Progenitor cell of endocrine pancreas (in vitro differentiated cells): ENCODE results near the gene CSMD2. TPM values are rescaled to one million over a fixed set of nuclear protein-coding genes. Genes with fewer than 3 reads are reported as not detected.

ENCODE experiments used
- DNase-seq: peaks from one replicate; pipeline ENCODE4 v3.0.0; 2021; ENCODE audit warnings: low spot score; ENCODE audit not compliant: unreplicated experiment
- H3K27ac Mint-ChIP-seq: 2 replicates; pipeline ENCODE4 v1.8.0; 2021; ENCODE audit warnings: mild to moderate bottlenecking, moderate library complexity, mixed read lengths
- H3K27me3 Mint-ChIP-seq: 2 replicates; pipeline ENCODE4 v1.8.0; 2021; ENCODE audit warnings: mixed read lengths
- H3K36me3 Mint-ChIP-seq: 2 replicates; pipeline ENCODE4 v1.8.0; 2022; ENCODE audit warnings: mixed read lengths; ENCODE audit not compliant: insufficient read depth
- H3K4me1 Mint-ChIP-seq: 2 replicates; pipeline ENCODE4 v1.8.0; 2021; ENCODE audit warnings: low read depth, mixed read lengths
- H3K4me3 Mint-ChIP-seq: 2 replicates; pipeline ENCODE4 v1.8.0; 2021; ENCODE audit warnings: low read depth, mild to moderate bottlenecking, moderate library complexity, mixed read lengths
- H3K9me3 Mint-ChIP-seq: 2 replicates; pipeline ENCODE4 v1.8.0; 2021; ENCODE audit warnings: low read depth, mixed read lengths
- CTCF ChIP-seq: fragments of 200-600 bp; sonication (generic); IDR thresholded peaks from one replicate; pipeline ENCODE4 v1.5.0; 2021; ENCODE audit warnings: antibody characterized with exemption, mild to moderate bottlenecking; ENCODE audit not compliant: unreplicated experiment
- total RNA-seq: library from RNA; stranded (reverse); gene quantifications from 2 replicates; pipeline ENCODE4 v1.2.1, GENCODE V29; 2021

Gene CSMD2
- total RNA-seq, 1 donor from 2014 or later = 0.38 TPM

GRCh38 chr1:33616780-33617179 lies 548.2 kb downstream of the CSMD2 start:
- TF ChIP-seq CTCF = no peak
- Mint-ChIP-seq H3K36me3 (no peaks in the 10 kb centered on the region), H3K4me1 (no peaks in the 10 kb centered on the region), H3K27ac (no peak overlapping the region), H3K27me3 (peaks cover 66% of the 10 kb centered on the region), H3K9me3 (no peaks in the 10 kb centered on the region), H3K4me3 (no peak overlapping the region)
- DNase-seq = no peak

GRCh38 chr1:33615546-33615945 lies 549.5 kb downstream of the CSMD2 start:
- no peak for DNase-seq
- Mint-ChIP-seq H3K4me3 (no peak overlapping the region), H3K9me3 (no peaks in the 10 kb centered on the region), H3K27me3 (peaks cover 60% of the 10 kb centered on the region), H3K27ac (no peak overlapping the region), H3K36me3 (no peaks in the 10 kb centered on the region), H3K4me1 (no peaks in the 10 kb centered on the region)
- TF ChIP-seq CTCF = no peak

GRCh38 chr1:33610864-33611455 lies 554.1 kb downstream of the CSMD2 start:
- H3K27me3 Mint-ChIP-seq = peaks cover 31% of the 10 kb centered on the region
- no peak for TF ChIP-seq CTCF

GRCh38 chr1:33610391-33610790 lies 554.6 kb downstream of the CSMD2 start:
- Mint-ChIP-seq H3K36me3 (no peaks in the 10 kb centered on the region), H3K27me3 (peaks cover 29% of the 10 kb centered on the region), H3K4me1 (no peaks in the 10 kb centered on the region), H3K4me3 (no peak overlapping the region), H3K27ac (no peak overlapping the region), H3K9me3 (no peaks in the 10 kb centered on the region)
- no peak for TF ChIP-seq CTCF
- DNase-seq = no peak

More at GRCh38 chr1:33610864-33611455, 554.1 kb downstream of the CSMD2 start:
- no peaks in the 10 kb centered on the region for H3K4me1 Mint-ChIP-seq
- no peak for DNase-seq
- H3K4me3 Mint-ChIP-seq = no peak overlapping the region
- no peaks in the 10 kb centered on the region for H3K9me3 Mint-ChIP-seq
- no peak overlapping the region for H3K27ac Mint-ChIP-seq
- no peaks in the 10 kb centered on the region for H3K36me3 Mint-ChIP-seq

GRCh38 chr1:33609739-33610138 lies 555.3 kb downstream of the CSMD2 start:
- no peak for TF ChIP-seq CTCF
- no peak for DNase-seq
- H3K27ac Mint-ChIP-seq = no peak overlapping the region
- H3K27me3 Mint-ChIP-seq = peaks cover 28% of the 10 kb centered on the region
- H3K4me3 Mint-ChIP-seq = no peak overlapping the region
- H3K4me1 Mint-ChIP-seq = no peaks in the 10 kb centered on the region
- H3K9me3 Mint-ChIP-seq = no peaks in the 10 kb centered on the region
- no peaks in the 10 kb centered on the region for H3K36me3 Mint-ChIP-seq
